Cerebellar nuclear complex (tissue), 1 donor: Measurements from ENCODE around the gene TM4SF20.
"Not testable (repeated sequence)": the region's sequence is repeated elsewhere in the genome, so short reads cannot be mapped to it uniquely, and the experiment has no call there.

Experiments used
- DNase-seq, 2 experiments: peaks; one replicate each; lab custom pipeline; 2025; lab: John Stamatoyannopoulos, UW

Gene TM4SF20

DNA sequence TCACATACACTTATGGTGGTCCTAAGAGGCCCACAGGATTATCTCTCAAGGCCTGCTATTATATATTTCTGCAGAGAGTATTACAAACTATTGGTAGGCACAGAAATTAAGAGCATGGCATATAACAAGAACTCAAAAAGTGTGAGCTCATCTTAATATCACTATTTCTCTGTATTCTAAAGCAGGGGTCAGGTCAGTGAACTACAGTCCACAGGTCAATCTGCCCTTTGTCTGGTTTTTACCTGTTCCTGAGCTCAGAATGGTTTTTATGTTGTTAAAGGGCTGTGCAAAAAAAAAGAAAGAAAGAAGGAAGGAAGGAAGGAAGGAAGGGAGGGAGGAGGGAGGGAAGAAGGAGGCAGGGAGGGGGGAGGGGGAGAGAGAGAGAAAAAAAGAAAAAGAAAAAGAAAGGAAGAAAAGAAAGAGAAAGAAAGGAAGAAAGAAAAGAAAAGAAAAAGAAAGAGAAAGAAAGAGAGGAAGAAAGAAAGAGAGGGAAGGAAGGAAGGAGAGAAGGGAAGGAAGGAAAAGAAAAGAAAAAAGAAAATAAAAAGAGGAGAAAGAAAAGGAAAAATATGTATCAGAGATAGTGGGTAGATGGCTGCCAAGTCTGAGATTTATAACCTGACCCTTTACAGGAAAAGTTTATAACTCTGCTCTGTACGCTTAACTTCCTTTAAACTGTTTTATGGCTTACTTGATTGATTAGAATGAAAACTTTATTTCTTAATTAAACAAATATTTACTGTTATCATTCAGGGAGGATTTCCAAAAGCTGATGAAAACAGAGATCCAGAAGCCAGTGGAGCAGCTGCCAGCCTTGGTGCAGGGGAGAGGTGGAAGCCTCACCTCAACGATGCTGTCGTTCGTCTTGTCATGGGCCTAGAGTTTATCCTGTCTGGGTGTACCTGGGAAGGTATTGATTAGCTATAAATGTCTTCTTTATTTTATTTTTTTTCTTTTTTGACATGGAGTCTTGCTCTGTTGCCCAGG is 19.9 kb upstream of the TM4SF20 start:
- DNase-seq: no peak

DNA sequence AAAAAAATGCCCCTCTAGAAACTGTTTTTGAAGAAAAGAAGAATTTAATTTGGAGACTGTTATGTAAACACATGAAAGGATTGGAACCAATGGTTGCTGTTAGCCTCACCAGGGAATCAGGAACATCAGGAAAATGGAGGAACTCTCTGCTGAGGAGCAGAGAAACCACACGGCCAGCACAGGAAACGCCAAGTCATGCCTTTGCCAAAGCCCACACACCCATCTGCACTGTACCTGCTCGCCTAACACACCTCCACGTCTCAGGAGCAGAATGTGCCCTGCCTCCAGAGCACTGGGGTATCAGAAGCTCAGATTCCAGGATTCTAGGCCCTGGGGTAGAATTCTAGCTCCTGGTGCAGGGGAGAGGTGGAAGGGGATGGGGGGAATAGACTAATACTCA is 18.5 kb upstream of the TM4SF20 start:
- DNase-seq: no peak

DNA sequence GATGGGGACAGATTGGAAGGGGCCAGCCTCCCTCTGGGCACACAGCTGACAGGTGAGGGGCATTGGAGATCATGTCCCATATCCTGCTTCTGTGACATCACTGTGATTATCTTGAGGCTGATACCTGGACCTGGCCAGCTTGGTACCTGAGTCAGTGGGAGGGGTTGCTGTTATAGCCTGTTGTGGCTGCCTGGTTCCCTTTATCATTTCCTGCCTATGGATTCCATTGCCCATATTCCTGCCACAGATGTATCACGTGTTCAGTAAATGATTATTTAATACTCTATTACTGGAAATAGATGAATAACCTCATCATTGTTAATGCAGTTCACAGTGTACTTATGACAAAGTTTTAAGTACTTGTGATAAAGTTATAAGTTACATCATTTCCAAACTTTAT is 16.4 kb upstream of the TM4SF20 start:
- DNase-seq: no peak

DNA sequence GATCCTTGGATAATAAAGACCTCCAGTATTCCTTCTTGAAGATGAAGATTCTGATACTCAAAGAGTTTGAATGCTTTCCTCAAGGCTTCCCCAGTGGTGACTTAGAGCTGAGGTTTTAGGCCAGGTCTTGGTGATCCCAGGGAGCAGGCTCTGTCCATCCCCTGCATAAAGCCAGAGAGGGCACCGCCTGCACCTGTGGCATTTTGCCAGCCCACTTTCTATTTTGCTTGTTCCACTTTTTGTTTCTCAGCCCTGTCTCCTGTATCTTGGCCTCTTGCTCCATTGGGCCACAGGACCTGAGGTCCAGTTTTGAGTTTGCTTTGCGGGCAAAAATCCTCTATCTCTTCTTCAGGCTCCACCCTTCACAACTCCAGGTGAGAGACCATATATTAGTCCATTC is 15.3 kb upstream of the TM4SF20 start:
- DNase-seq: no peak

DNA sequence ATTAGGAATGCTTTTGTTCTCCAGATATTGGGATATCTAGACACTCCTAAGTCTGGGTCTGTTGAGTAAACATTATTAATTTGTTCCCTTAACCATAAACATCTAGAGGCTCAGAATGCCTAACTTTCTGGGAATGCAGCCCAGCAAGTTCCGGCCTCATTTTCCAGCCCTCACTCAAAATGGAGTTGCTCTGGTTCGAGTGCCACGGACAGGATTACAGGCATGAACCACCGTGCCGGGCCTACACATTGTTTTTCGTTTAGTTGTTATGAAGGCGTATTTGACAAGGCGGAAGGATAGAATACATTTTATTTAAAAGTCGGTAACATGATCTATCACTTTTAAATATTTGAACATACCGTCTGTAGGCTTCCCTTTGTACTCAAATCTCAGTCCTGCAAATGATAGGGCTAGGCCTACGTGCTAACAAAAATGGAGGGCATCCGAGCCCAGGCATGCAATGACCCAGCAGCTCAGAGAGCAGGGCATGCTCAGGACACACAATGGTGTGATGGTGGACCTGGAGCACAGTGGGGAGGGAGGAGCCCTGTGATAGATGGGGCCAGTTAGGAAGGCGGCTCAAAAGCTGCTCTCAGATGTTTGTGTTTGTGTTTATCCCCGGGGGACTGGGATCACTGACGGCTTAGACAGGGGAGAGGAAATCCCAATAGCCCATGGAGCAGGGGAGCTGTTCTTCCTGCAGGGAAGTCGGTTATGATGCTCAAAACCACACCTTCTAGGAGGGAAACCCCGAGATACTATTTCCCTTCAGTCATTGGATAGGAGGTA is 11.6 kb upstream of the TM4SF20 start:
- DNase-seq: no peak

DNA sequence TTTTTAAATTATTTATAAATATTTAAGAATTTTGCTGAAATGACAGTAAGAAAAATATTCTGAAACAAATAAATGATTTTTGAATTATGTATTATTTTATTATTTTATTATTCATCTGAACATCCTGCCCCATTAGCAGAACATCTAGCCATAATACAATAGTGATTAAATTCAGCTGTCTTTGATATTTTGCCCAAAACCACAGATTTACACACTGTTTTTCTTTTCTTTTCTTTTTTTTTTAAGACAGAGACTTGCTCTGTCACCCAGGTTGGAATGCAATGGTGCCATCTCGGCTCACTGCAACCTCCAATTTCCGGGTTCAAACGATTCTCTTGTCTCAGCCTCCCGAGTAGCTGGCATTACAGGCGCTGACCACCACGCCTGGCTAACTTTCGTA is 10.6 kb upstream of the TM4SF20 start:
- DNase-seq: no peak

DNA sequence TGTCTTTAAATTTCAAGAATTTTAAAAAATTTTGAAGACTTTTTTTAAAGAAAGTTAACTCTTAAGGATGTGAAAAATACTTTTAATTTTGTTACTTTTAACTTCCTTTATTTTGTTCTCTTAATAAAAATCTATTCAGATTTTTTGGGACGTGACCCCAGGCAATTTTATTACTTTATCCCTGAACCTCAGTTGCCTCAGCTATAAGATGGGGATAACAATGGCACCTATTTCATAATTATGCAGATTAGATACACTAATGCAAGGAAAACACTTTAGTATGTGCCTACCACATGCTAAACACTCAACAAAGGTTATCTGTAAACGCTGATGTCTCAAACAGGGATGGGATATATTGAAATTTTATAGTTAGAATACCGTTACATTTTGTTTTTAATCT is 10.1 kb upstream of the TM4SF20 start:
- DNase-seq: no peak

DNA sequence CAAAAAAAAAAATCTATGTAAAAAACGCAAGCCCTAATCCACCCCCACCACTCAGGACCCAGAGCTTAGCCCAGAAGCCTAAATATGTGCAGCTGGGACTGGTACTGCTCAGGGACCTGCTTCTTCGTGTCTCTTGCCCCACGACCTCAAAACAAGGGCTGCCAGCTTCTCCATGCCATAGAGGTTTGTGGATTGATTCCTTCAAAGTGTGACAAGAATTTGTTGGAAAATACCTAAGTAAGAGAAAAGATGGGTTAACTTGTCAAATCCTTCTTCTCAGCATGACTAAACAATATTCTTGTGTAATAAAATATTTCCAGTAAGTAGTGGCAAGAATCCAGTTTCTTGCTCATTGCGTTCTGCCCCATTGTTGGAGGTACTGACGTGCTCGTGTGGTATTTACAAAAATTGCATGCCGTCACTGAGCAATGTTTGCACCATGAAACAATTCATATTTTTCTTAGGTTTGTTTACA is 9.5 kb upstream of the TM4SF20 start:
- DNase-seq: no peak

DNA sequence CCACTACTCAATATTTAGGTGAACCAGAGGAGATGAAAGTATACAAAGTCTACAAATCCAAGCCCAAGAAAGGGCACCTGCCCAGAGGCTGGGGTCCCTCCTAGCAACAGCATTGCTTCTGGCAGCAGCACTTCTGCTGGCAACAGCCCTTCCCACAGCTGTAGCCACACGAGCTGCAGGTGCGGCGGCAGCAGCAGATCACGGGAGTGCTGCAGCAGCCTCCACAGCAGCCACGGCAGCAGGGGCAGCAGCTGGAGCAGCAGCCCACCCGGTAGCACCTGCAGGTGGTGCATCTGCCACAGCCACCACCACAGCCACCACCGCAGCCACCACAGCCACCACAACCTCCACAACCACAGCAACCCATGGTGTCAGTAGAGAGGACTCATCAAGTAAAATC is 8.5 kb upstream of the TM4SF20 start, which contains the start of gene SCYGR1:
SCYGR1 (minus strand) TSS at position 367 of the 400 bp plus-strand sequence; CDS start at position 367, 0 bp downstream.
- DNase-seq: not testable (repeated sequence)

DNA sequence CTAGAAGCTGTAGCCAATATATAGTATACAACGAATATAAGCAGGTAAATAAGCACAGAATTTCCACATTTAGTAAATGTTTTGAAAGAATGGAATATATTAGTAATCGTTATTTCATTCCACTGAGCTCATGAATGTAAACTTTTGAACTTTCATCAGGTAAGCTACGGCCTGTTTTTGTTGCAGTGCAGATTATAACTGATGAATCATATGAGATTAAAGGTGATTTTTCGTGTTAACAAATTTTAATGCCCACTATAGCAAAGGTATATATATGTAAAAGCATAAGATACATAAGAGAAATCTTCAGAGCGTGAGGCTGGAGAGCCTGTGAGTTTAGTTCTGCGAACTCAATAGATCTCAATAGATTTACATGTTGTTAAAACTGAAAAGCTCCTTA is 7.5 kb upstream of the TM4SF20 start:
- no peak for DNase-seq

DNA sequence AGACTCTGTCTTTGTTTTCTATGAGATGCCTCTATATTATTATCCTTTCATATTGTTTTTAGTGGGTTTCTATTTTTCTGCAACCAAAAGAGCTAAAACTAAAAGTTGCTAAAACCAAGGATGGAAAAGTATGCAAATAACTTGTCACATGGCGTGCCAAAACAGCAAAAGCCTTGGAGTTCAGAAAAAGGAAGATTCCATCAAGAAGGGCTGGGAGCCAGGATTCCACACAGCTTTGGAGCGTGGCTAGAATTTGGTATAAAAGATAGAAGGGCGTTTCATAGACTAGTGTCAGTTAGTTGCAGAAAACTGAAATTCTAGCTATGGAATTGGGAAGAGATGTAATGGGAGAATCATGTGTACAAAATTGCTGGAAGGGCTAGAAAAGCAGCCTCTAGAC is 4.6 kb upstream of the TM4SF20 start:
- no peak for DNase-seq

DNA sequence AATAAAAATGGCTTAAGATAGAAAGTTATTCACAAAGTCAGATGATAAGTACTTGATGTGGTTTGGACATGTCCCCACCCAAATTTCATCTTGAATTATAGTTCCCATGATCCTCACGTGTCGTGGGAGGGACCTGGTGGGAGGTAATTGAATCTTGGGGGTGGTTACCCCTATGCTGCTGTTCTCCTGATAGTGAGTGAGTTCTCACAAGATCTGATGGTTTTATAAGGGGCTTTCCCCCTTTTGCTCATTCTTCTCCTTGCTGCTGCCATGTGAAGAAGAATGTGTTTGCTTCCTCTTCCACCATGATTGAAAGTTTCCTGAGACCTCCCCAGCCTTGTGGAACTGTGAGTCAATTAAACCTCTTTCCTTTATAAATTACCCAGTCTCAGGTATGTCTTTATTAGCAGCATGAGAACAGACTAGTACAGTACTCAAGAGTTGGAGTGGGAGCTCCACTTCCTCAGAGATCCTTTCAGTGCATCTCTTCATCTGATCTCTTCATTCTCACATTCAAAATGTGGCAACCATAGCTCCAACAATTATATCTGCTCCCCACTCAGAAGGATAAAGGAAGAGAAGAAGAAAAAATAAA is 3.2 kb upstream of the TM4SF20 start:
- not testable (repeated sequence) for DNase-seq

DNA sequence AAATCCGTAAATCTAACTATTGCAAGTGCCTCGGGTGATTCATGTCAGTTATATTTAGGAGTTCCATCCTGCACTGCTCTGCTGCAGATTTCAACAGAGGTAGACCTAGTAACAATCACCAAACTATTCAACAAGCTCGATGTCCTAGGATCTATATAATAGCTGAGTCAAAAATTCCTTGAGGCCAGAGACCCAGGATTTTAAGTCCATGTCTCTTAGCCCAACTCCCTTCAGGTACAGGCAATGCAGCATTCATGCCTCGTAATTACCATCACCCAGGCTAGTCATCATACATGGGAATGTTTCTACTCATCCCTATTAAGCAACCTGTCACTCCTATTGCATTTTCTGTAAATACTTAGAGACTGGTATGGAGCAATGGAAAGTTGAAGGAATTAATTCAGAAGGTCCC is 729 bp downstream of the TM4SF20 start:
- DNase-seq: no peak

DNA sequence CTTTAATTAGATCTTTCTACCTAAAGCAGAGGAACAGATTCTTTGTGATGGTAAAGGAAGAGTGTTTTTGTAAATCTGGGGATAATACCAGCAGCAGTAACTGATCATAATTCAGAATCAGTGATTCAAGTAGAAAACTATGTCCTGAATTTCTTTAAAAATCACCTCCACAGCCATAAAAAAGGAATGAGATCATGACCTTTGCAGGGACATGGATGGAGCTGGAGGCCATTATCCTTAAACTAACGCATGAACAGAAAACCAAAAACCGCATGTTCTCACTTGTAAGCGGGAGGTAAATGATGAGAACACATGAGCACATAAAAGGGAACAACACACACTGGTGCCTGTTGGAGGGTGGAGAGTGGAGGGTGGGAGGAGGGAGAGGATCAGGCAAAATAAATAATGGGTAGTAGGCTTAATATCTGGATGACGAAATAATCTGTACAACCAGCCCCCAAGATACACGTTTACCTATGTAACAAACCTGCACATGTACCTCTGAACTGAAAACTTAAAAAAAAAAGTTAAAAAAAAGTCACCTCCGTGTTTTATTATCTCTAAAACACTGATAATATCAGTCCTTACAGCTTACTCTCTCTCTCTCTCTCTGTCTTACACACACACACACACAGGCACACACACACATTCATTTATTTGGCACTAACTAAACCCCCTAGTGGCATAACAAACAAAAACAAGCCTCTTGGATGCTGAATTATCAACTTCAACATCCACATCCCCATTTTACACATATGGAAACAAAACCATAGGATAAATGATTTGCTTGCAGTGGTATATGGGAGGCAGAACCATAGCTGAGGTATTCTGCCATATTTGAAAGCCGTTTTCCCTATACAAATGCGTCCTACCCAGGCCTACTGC is 1.4 kb downstream of the TM4SF20 start:
- no peak for DNase-seq

DNA sequence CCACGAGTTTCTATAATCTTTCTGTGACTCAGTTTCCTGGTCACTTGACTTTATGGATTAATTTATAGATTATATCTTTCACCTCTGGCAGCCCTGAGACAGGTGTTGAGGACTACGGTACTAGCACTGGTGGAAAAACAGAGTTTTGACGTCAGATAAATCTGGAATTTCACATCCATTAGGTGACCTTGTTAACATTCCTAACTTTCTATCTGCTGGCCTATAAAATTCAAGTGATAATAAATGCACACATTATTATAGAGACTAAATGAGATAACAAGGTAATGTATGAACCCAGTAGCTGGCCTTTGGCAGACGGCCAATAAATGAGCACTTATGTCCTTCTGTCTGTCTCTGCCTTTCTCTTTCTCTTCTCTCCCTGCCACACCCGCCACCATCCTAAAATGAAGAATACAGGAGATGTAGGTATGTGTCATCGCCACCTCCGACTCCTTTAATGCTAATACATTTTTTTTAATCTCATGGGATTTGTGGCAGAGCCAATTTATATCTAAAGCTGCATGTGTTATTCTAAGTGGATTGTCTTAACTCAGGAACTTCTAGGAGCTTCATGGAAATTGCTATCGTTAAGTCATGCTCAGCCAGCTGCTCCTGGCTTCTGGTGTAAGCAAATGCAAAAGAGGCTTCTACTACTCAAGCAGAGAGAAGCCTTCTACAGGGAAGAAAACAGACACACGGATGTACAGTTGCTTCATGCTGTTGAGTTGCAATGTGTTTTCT is 2.3 kb downstream of the TM4SF20 start:
- DNase-seq: no peak

DNA sequence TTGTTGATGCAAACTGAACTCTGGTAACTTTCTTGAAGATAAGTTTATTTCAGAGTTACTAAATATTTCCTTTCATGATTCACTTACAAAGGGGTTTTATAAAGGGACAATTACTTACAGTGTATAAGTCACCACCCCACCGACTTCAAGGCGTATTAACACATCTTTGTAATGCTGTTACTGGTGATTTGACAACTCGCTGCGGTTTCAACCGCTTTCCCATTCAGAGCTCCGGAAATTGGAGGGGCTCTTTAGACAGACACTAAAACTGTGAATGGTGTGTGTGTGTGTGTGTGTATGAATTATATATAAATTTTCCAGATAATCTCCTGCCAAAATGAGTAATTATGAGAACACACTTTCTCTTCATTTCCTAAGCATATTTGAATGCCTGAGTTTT is 4.9 kb downstream of the TM4SF20 start:
- DNase-seq: no peak

DNA sequence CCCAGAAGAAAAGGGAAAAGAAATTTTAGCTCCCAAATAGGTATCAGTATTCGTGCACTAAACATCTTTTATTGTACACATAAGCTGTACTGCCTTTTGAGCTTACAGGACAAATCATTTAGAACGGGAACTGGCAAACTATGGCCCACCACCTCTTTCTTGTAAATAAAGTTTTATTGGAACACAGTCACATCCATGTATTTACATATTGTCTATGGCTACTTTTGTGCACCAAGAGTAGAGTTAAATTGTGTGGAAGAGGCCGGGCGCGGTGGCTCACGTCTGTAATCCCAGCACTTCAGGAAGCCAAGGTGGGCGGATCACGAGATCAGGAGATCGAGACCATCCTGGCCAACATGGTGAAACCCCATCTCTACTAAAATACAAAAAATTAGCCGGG is 5.7 kb downstream of the TM4SF20 start:
- no peak for DNase-seq

DNA sequence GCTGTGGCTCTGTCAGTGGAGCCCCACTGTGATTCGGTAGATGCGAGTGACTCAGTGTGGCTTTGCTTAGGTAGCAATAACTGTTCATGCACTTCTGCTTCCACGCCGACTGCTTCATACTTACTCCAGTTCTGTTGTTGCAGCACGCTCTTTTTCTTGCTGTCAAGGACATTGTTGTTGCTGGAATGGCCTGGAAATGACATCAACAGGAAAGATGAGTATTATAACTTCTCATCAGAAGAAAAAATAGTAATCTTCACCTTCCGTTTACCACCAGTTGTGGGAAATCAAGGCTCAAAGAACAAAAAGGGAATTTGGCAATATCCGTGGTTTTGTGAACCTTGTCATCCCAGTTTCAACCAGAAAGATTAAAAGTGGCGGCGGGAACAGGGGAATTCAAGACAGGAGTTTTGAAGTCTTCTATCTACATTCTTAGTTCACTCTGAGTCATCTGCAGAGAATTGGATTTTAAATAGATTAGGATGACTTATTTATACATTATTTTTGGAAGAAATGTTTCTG is 8.3 kb downstream of the TM4SF20 start:
- DNase-seq: no peak

DNA sequence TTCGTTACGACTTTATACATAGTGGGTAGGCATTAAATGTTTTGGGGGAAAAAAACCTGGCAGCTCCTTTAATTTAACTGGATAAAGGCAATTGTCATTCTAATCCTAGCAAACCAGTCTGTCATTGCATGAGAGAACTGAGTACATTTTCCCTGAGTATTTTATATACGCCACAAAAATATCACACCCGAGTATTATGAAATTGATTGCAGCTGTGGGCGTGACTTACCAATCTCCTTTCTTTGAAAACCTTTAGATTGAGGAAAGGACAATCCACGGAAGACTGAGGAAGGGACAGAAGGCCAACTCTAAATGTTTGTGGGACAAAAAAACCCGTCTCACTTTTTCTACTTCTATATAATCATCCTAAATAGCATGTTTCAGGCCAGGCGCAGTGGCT is 9.0 kb downstream of the TM4SF20 start:
- DNase-seq: no peak

DNA sequence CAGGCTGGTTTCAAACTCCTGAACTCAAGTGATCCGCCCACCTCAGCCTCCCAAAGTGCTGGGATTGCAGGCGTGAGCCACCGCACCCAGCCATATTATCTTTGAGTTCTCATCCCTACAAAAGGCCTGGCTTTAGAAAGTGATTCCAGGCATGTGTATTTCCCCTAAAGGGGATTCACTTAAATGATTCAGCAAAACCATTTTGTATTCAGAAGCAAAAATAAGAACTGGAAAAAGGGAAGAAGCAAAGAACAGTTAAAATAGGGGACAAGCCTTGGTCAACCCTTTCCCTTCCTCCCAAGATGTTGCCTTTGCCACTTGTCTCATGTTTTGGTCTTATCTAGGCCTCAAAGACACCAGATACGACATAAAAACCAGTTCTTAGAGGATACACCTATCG is 10.5 kb downstream of the TM4SF20 start:
- DNase-seq: no peak
